Measurements from ENCODE around the gene SOX9. TPM values are rescaled to one million over a fixed set of nuclear protein-coding genes. Genes with fewer than 3 reads are reported as not detected.
A peak's percentile ranks its signal among the peaks of the same experiment; 100 is the strongest.

Gene SOX9
- total and polyA plus RNA-seq, 9 of the 15 experiments (the other 6 are each of a cell fraction or from before 2014, with no cell fraction given): 0.04 TPM; not detected in 8

DNA sequence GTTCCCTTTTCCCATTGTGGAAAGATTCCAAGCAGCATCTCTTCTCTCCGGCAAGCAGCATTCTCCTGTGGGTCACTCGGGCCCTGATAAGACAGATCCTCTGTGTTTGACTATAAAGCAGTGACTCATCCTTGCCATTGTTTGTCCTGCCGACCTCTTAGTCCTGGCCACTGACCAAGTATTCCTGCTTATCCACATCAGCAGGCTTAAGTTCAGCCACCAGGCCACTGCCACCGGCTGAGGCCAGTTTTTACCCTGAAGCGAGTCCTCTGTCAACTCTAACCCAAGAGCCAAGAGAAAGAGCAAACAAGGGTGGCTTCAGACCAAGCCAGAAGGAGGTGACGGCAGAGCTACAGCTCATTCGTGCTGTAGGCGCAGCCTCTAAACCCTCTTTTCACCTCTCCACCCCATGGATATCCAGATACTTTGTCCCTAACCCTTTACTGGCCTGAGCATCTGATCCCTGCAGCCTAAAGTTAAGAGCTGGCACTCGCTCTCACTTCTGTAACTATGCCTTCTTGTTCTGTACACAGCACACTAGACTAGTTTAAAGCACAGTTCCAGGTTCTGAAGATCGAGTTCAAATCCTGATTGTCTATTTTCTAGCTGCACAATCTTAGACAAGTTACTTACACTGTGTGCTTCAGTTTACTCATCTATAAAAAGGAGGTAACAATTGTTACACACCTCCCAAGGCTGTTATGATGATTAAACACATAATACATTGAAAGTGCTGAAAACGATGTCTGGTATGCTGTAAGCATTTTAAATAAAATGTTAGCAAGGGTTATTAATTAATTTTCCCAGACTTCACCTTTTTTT, 31.0 kb downstream of the SOX9 start:
- H3K4me1 ChIP-seq (replicated peaks in 1 of 2; ENCODE audit: control insufficient read depth in 2 of 2, insufficient read depth in 2 of 2, low read length in 2 of 2): no peaks in the 10 kb centered on the region
- H3K36me3 ChIP-seq (ENCODE audit: control insufficient read depth, insufficient read depth, low read length): no peaks in the 10 kb centered on the region
- no TSS peak for BruUV-seq (replicated peaks)
- no peak for ATAC-seq
- no peak overlapping the region for H3K4me3 ChIP-seq
- ChIA-PET POLR2A (no interaction called here), CTCF (ENCODE audit: low intra/inter-chr PET ratio) (no interaction called here)
- no peak overlapping the region for H3K27ac ChIP-seq (ENCODE audit: extremely low read depth, low read depth, low read length)
- H3K9me1 ChIP-seq (ENCODE audit: control insufficient read depth, insufficient read depth, low read length): no peaks in the 10 kb centered on the region
- peak; percentile 9 to 33 (median 14) for DNase-seq (ENCODE audit: extremely low read depth in 1 of 4, low spot score in 3 of 4)
- WGBS (ENCODE audit: insufficient coverage, low coverage, missing lambda C conversion rate): under 1% methylated on average over 10 of the region's 11 CpGs
- no peaks in the 10 kb centered on the region for H3K9me3 ChIP-seq (replicated peaks; ENCODE audit: control insufficient read depth, insufficient read depth, low read depth, low read length)
- no peak overlapping the region for H2AFZ ChIP-seq (ENCODE audit: low read depth, low read length)
- no peak overlapping the region for H3K4me2 ChIP-seq (ENCODE audit: insufficient read depth, low read length)
- no peaks in the 10 kb centered on the region for H4K20me1 ChIP-seq (replicated peaks; ENCODE audit: control insufficient read depth, insufficient read depth, low read length)
- no peak for FAIRE-seq
- H3K27me3 ChIP-seq (ENCODE audit: control insufficient read depth in 2 of 2, insufficient read depth in 2 of 2, low read length in 2 of 2): no peaks in the 10 kb centered on the region
- no peaks in the 10 kb centered on the region for H3K79me2 ChIP-seq (ENCODE audit: control insufficient read depth, insufficient read depth, low read length)
- intact Hi-C loops (cut with micrococcal nuclease): no loop called here
- H3K9ac ChIP-seq (ENCODE audit: insufficient read depth in 1 of 2, low read depth in 2 of 2, low read length in 2 of 2): no peak overlapping the region
- in situ Hi-C loops (cut with MboI): no loop called here
- TF ChIP-seq ARID1B (IDR thresholded peaks at IDR 0.05): peak; percentile 54
- TF ChIP-seq, protein P1, sequence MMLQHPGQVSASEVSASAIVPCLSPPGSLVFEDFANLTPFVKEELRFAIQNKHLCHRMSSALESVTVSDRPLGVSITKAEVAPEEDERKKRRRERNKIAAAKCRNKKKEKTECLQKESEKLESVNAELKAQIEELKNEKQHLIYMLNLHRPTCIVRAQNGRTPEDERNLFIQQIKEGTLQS (IDR thresholded peaks at IDR 0.05): 0 out of 2 replicates have a peak, but pooled peaks have one; percentile 35
- TF ChIP-seq, protein P1 (CRISPR knock-in tag; conservative IDR thresholded peaks at IDR 0.05): no peak
- peak; percentile 72 for TF ChIP-seq FOSL1 (tag; conservative IDR thresholded peaks at IDR 0.05)
- TF ChIP-seq CBFA2T3 (IDR thresholded peaks at IDR 0.05): peak; percentile 32; the same call in 1 of the 2 replicates
- peak; percentile 74 for TF ChIP-seq JUND (IDR thresholded peaks at IDR 0.05; ENCODE audit: borderline replicate concordance, low read depth, low read length)
- TF ChIP-seq JUND (tag; IDR thresholded peaks at IDR 0.05; ENCODE audit: borderline replicate concordance, low read depth, low read length): peak; percentile 82; the same call in 2 of the 3 replicates
- peak; percentile 54; the same call in 1 of the 2 replicates for TF ChIP-seq NFIC (IDR thresholded peaks at IDR 0.05)
- TF ChIP-seq ZNF785 (CRISPR knock-in tag; IDR thresholded peaks at IDR 0.05): no peak
- TF ChIP-seq, protein P2, sequence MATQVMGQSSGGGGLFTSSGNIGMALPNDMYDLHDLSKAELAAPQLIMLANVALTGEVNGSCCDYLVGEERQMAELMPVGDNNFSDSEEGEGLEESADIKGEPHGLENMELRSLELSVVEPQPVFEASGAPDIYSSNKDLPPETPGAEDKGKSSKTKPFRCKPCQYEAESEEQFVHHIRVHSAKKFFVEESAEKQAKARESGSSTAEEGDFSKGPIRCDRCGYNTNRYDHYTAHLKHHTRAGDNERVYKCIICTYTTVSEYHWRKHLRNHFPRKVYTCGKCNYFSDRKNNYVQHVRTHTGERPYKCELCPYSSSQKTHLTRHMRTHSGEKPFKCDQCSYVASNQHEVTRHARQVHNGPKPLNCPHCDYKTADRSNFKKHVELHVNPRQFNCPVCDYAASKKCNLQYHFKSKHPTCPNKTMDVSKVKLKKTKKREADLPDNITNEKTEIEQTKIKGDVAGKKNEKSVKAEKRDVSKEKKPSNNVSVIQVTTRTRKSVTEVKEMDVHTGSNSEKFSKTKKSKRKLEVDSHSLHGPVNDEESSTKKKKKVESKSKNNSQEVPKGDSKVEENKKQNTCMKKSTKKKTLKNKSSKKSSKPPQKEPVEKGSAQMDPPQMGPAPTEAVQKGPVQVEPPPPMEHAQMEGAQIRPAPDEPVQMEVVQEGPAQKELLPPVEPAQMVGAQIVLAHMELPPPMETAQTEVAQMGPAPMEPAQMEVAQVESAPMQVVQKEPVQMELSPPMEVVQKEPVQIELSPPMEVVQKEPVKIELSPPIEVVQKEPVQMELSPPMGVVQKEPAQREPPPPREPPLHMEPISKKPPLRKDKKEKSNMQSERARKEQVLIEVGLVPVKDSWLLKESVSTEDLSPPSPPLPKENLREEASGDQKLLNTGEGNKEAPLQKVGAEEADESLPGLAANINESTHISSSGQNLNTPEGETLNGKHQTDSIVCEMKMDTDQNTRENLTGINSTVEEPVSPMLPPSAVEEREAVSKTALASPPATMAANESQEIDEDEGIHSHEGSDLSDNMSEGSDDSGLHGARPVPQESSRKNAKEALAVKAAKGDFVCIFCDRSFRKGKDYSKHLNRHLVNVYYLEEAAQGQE (IDR thresholded peaks at IDR 0.05; ENCODE audit: borderline replicate concordance): peak; percentile 68
- TF ChIP-seq, protein P2 (CRISPR knock-in tag; IDR thresholded peaks at IDR 0.05; ENCODE audit: low read depth): no peak
- TF ChIP-seq SOX6 (IDR thresholded peaks at IDR 0.05): peak; percentile 86

All from K562 (cell line).